HG02870 (cell line): ENCODE measurements around the gene SLC38A2.

Source experiments
- ATAC-seq: cut with Tn5 transposase; IDR thresholded peaks from one replicate; pipeline ENCODE4 v1.9.1; 2021; ENCODE audit warnings: mild to moderate bottlenecking, moderate library complexity; ENCODE audit not compliant: unreplicated experiment

SLC38A2 gene

DNA sequence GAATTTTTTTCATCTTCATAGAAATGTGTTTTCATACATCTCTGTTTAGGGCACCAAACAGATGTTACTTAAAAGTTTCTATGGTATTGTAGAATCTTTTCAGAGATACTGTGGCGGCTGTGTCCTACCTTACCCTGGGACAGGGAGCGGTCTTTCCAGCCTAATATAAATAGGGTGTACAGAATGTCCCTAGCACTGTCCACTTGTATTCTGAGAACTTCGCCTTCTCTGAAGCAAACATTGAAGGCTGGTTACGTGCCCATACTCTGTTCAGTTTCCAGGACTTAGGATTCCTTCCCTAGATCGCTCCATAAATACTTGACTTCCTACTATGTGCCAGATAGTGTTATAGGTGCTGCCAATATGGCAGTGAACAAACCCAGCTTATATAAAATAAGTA is 24.3 kb upstream of the SLC38A2 start:
- no peak for ATAC-seq

DNA sequence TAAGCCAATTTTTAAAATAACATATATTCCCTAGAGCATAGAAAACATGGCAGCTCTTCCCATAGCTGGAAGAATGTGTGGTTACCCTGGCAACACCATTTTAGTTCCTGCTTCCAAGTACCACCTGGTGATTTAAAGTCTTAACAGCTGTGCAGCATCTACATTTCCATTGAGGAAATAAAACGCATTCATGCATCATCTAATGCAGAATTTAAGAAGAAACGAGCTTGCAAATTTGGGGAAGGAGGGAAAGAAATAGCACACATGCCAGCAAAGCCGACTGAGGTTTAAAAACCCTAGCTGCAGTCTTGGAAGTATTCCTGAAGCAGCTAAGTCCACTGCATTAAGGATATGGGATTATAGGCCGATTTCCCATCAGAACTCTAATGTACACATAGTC is 22.8 kb upstream of the SLC38A2 start:
- no peak for ATAC-seq

DNA sequence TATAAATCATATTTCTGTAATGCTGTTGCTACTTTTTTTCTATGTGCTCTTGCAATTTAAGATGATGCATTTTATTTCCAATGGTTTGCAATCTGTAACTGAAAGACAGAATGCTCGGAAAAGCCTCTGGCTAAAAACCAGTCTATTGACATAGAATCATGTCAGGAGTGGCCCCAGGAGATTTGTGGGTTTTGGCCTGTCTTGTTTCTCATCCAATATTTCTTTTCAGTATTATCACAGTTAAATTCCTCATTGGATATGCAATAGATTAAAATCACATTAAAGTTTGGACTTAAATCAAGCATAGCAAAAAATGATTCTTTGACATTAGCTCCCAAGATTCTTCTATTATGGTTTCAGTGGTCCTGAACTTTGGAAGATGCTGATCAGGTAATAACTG is 19.1 kb upstream of the SLC38A2 start:
- ATAC-seq: no peak

DNA sequence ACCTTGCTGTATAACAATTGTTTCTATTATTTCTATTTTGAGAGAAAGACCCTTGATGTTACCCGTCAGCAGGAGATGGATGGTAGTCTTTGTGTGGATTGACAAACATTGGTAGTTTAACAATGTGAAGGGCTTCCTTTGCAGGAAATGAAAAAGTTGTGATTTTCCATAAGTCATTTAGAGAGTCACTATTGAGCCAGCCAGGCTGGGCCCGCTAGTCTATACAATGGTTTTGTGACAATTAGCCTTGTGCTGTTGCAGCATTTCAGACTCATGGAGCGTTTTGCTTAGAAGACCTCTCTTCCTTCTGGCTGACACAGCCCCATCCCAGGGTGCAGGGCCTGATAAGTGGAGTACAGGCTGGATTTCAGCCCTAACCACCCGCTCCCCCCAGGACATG is 18.3 kb upstream of the SLC38A2 start:
- no peak for ATAC-seq

DNA sequence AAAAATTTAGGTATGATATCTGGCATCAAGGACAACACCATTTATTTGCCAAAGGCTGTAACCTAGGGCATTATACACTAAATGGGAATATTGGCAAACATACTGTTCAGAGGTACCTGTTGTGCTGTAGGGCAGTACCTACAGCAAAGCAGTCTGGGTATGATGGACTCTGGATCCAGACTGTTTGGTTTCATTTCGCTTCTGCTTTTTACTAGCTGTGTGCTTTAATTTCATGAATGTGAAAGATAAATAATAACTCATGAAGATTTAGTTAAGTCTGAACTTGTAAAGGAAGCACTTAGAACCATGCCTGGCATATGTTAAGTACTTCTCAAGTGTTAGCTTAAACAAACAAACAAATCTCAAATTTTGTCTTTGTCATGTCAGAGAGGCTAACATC is 17.7 kb upstream of the SLC38A2 start:
- no peak for ATAC-seq

DNA sequence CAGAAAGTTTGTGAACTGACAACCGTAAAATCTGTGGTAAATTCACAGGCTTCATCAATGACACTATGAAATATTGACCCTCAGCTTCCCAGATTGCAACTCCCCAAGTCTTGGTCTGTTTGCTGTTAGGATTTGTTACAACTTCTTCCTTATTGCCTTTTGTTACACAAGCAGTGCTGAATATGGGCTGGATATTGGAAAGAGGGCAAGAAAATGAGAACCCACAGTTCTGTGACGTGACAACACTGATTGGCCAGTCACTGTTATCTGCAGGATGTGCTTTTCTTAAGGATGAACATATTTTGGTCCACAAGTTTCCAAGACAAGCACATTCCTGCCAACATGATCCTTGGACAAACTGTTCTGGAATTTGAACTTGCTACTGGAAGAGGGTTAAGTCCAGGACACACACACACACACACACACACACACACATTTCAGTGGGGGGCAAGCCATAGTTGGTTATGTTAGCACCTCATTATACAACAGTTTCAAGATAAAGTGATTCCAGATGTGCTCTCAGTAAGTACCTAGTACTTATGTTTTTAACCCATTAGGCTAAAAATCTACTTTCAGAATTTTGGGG is 16.6 kb upstream of the SLC38A2 start:
- no peak for ATAC-seq

DNA sequence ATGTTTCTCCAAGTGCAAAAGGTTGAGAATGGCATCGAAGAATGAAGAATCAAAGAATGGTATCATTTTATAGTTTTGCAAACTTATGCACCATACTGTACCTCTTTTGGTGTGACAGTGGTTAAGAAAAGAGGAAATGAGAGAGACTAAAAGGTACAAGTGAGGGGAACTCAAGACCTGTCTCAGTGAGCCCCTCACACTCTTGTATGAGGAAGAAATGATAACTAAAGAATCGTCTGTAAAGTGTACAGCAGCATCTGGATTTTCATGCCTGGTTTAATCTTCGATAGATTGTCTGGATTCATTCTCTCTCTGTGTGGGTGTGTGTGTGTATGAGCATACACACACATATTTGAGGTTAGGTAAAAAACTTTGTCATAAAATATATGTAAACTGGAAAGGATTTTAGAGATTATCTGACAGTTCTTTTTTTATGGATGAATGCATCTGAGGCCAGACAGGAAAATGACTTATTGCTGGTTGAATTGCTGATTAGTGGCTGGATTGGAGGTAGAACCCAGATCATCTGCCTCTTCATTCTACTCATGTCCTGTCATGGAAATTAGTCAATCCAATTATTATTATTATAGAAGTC is 16.0 kb upstream of the SLC38A2 start:
- peak; percentile 63 for ATAC-seq

DNA sequence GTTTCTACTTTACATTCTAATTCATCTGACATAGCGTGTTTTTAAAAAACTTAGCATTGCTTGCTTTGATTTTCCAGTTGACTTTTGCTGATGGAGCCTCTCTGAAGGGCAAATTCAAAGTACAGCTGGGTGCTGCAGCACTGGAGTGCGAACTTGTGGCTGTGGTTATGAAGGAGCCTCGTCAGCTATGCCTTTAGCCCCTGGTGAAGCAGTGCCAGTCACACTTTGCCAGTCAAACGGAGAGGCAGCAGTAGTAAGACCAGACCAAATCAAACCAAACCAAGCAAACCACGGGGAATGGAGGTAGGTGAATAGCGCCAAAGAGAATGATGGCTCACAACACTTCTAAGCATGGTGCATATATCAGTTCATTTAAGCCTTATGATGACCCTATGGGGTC is 15.1 kb upstream of the SLC38A2 start:
- no peak for ATAC-seq

DNA sequence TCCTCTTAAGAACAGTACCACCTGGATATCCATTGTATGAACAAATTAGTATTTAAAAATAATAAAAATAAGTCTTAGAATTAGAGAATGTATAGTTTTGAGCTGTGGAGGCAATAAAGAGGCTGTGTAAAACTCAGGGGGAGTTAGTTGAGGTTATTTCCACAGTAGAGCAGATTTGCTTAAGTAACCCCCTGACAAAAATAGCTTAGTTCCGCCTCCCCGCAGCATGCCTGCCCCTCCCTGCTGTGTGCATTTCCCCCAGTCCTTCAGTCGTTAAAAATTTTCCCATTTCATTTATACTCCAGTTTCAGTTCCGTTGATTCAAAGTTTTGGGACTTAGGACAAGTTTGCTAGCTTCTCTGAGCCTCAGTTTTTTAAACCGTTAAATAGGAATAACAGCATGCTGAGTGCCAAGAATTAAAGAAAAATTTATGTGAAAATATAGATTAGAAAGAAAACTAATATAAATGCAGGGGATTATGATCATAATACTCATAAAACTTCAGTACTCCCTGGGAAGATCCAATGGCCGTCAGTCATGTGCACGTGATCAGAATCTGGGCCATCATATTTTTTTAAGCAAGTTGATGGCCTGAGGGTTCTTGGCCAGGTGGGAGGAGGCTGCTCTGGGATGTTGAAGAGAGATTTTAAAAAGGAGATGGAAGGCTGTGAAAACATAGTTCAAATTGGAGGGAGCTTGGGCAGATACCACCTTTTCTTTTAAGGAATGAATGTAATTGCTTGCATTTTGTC is 14.5 kb upstream of the SLC38A2 start:
- ATAC-seq: peak; percentile 17

DNA sequence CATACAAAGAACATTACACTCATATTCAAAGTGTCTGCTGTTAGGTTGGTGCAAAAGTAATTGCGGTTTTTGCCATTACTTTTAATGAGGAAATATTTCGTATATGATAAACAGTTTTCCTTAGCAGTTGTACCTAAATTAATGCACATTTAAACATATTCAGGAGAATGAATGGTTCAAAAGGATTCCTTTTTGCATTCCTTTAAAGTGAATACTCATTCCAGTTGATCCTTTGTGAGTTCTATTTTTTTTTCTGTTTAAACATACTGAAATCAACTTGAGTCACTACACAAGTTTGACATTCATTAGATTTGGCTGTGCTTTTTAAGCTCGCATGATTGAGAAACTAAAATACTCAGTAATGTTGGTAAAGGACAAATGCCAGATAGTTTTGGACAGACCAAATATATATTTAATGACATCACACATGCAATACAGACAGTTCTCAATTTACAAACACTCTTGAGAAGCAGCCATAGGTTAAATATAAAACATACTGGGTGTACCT is 13.8 kb upstream of the SLC38A2 start:
- no peak for ATAC-seq

DNA sequence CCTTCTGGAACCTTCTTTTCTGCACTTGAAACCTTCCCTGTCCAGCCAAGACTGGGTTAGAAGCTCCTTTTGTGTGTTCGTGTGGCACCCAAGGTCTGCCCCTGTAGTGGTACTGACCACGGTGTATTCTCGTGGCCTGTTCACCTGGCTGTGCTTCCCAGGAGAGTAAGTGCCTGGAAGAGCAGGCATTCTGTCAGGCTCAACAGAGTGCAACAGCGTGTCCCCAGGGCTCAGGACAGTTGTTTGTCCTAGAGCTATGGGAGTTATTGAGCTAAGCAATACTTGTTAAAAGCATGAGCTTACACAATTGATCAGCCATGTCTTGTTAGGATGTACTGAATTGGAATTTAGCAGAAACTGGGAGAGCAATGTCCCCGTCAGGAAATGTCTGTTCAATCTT is 12.9 kb upstream of the SLC38A2 start:
- no peak for ATAC-seq

DNA sequence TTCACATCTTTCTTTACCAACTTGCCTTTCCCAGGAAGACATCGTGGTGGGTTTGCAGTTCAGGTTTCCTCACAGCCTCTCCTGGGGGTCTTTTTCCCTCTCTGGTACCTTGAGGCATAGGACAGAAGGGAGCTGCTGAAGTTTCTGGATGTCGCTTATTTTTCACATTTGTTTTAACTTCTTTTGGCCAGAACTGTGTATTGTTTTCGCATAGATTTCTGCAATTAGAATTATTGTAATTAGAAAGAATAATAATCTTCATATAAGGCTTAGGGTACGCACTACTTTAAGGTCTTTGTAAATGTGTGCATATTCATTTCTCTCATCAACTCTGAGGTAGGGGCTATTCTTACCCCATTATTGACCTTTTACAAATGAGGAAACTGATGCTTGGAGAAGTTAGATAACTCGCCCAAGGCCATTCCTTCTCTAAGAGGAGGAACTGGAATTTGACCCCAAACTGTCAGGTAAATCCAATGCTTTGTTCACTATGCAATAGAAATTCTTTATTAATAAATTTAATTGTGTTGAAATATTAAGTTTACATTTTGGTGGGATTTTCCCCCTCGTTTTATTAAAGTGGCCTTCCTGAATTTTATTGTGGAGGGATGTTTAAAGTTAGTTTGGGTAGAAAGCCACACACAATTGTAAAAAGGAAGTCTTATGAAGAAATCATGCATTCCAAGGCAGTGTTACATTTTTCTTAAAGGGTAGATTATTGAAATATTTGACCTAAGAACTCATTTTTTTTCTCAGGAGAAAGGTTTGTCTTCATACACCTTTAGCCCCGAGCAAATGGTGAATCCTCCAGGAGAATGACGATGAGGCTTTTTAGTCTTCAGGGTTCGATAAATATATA is 12.1 kb upstream of the SLC38A2 start:
- ATAC-seq: no peak

DNA sequence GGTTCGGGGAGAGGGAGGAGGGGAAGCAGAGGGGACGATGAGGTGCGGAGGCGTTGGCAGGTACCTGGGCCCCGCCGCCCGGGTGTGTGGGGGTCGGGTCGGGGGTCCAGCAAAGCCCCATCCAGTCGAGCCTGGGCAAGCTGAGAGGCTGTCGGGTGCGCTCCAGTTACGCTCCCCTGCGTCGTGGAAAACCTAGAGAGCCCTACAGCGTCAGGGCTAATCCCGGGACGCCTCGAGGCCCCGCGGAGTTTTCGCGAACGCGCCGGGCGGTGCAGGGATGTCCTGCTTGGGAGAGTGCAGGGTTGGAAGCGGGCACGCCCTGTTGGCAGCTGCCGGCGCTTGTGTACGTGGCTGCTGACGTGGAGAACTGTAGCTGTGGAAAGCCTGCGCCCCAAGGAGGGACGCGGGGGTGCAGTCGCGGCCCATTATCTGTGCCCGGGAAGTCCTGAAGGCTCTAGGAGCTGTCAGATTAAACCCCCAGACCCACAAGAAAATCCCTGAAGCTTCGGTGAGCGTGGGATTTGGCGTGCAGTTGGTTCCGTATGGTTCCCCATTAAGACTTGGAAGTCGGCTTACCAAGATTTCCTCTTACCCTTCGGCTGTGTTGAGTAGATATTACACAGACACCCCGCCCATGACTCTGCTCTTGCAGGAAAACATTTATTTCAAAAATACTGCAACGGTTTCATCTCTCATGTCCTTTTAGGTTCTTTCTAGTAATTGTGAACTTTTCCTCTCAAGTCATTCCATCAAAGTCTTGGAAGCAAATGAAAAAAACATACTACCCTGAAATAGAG is 11.3 kb upstream of the SLC38A2 start:
- peak; percentile 33 for ATAC-seq

DNA sequence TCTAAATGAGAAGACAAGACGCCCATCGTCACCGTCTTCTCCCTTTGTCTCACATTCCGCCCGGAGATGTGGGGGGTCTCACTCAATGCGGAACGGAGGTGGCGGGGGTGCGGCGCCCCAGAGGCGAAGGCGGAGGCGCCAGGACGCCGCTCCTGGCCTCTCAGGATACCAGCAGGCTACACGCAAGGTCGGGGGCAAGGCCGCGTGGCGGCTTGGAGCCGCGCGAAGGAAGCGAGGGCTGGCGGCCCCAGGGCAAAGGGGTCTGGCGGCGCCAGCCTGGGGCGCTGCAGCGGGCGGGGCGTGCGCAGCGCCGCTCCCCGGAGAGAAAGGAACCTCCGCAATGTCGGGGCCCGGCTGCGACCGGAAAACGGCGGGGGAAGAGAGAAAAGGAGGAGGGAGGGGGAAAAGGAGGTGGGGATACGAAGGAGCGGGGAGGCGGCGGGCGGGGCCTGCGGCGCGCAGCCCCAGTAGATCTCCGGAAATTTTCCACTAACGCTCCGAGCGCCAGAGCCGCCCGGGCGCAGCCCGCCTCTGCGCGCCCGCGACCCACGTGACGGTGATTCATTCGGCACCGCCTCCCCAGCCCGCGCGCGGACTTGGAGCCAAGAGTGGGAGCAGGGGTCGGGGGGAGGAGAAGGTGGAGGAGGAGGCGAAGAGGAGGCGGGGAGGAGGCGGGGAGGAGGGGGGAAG is 10.5 kb upstream of the SLC38A2 start:
- ATAC-seq: peak; percentile 73

DNA sequence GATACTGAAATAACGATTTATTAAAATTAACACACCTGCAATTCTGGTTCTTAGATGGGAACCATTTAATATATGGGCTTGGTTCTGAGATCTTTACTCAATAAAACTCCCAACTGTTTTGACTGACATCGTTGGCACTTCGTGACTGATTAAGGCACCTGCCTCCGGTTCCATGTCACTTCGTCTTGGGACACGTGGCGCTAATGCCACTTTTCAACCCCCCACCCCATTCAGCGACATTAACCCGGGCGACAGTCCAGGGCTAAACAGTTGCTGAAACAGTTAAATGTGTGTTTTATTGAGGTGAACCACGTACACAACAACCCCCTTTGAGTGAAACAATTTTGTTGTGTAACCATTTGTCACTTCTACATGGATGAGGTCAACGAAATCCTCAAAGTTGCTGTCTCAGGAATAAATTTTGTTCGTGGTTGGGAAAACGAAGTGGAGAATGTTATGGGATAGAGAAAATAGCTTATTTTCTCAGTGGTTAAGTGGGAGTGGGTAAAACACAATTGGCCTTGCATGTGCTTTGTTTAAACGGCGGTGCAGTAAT is 9.9 kb upstream of the SLC38A2 start:
- ATAC-seq: no peak

DNA sequence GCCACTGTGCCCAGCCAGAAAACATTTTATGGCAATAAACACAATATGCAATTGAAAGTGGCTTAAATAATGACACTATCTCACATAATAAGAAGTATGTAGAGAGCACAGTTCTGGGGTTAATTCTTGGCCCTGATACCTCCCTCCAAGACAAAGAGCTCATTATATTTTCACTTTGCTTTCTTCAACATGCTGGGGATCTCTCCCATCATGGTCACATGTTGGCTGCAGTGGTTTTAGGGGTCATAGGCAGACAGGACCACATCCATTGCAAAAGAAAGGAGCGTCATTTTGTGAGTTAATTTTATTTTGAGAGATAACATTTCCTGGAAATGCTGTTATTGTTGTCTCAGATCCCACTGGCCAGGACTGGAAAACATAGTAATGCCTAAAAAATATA is 8.3 kb upstream of the SLC38A2 start:
- ATAC-seq: no peak

DNA sequence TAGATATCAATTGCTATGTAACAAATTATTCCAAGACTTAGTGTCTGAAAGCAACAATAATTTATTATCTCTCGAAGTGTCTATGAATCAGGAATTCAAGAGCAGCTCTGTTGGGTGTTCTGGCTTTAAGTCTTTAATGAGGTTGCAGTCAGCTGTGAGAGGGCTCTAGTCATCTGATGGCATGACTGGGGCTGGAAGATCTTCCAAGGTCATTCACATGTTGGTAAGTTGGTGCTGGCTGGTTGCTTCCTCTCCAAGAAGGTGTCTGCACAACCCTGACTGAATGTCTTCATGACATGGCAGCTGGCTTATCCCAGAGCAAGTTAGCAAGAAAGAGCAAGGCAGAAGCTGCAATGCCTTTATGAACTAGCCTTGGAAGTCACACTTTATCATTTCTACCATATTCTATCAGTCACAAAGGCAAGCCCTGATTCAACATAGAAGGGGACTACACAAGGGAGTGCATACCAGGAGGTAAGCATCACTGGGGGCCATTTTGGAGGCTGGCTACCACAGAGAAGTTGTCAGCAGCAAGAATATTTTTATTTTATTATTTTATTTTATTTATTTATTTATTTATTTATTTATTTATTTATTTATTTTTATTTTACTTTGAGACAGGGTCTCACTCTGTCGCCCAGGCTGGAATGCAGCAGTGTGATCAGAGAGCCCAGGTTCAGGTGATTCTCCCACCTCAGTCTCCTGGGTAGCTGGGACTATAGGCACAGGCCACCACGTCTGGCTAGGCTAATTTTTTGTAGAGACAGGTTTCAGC is 7.6 kb upstream of the SLC38A2 start:
- no peak for ATAC-seq

DNA sequence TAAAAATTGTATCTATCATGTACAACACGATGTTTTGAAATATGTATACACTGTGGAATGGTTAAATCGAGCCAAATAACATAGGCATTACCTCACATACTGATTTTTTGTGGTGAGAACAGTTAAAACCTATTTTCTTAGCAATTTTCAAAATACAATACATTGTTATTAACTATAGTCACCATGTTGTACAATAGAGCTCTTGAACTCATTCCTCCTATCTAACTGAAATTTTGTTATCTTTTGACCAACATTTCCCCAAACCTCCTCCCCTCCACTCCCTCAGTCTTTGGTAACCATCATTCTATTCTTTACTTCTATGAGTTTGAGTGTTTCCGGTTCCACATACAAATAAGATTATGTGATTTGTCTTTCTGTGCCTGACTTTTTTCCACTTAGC is 6.8 kb upstream of the SLC38A2 start:
- ATAC-seq: no peak

DNA sequence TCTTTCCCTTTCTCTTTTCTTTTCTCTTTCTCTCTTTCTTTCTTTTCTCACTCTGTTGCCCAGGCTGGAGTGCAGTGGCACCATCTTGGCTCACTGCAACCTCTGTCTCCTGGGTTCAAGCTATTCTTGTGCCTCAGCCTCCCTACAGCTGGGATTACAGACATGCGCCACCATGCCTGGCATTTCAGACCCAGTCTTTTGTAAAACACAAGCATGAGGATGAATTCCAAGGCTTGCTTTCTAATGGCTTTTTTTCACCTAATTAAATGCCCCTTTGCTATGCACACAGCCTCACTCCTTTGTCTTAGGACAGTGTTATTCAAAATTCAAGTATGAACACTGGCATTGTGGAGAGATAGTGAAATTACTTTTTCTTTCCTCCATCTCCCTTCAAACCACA is 6.0 kb upstream of the SLC38A2 start:
- ATAC-seq: no peak
